ENCODE data around the gene IGFBPL1.

- TF ChIP-seq CTCF (conservative IDR thresholded peaks at IDR 0.05 in 1 of 2, IDR thresholded peaks at IDR 0.05 in 1 of 2; ENCODE audit: extremely low read depth in 1 of 2, insufficient read depth in 1 of 2, low read depth in 1 of 2, low read length in 2 of 2) (no peak), EZH2 (IDR thresholded peaks at IDR 0.05; ENCODE audit: borderline replicate concordance, low read length) (no peak)
Observed at GRCh38 chr9:38363589-38363925, 60.7 kb downstream of the IGFBPL1 start.

Data from mammary epithelial cell (primary cell).